NOMO-1 treated with DMSO at 0.1 percent for 48 hours (cell line): ENCODE results near the gene HDAC3.

Experiments
- DNase-seq: peaks from one replicate; lab custom pipeline; 2025; ENCODE audit not compliant: unreplicated experiment; lab: John Stamatoyannopoulos, UW

HDAC3 gene

GRCh38 chr5:141662028-141662427, 25.4 kb upstream of the HDAC3 start:
- no peak for DNase-seq

- DNase-seq = no peak
Observed at GRCh38 chr5:141657937-141658545, 21.4 kb upstream of the HDAC3 start.

- no peak for DNase-seq
Observed at GRCh38 chr5:141657404-141657803, 20.8 kb upstream of the HDAC3 start.

GRCh38 chr5:141656396-141656795, 19.7 kb upstream of the HDAC3 start:
- no peak for DNase-seq

- DNase-seq = no peak
Observed at GRCh38 chr5:141655020-141655419, 18.4 kb upstream of the HDAC3 start.

DNA sequence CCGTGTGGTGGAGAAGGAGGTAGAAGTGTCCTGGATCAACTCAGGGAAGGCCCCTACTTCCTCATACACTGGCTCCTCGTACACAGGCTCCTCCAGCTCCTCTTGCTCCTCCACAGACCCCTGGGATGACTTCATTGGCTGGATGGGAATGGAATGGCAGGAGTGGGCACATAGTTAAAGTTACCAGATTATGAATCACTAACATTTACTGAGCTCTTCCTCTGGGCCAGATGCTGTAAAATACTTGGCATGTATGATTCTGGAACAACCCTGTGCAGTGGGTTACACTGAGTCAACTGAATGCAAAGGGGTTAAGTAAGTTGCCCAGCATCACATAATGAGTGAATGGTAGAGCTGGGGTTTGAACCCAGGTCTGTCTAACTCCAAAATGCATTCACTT, 17.6 kb upstream of the HDAC3 start:
- no peak for DNase-seq

GRCh38 chr5:141651728-141652105, 15.1 kb upstream of the HDAC3 start:
- DNase-seq = no peak

DNA sequence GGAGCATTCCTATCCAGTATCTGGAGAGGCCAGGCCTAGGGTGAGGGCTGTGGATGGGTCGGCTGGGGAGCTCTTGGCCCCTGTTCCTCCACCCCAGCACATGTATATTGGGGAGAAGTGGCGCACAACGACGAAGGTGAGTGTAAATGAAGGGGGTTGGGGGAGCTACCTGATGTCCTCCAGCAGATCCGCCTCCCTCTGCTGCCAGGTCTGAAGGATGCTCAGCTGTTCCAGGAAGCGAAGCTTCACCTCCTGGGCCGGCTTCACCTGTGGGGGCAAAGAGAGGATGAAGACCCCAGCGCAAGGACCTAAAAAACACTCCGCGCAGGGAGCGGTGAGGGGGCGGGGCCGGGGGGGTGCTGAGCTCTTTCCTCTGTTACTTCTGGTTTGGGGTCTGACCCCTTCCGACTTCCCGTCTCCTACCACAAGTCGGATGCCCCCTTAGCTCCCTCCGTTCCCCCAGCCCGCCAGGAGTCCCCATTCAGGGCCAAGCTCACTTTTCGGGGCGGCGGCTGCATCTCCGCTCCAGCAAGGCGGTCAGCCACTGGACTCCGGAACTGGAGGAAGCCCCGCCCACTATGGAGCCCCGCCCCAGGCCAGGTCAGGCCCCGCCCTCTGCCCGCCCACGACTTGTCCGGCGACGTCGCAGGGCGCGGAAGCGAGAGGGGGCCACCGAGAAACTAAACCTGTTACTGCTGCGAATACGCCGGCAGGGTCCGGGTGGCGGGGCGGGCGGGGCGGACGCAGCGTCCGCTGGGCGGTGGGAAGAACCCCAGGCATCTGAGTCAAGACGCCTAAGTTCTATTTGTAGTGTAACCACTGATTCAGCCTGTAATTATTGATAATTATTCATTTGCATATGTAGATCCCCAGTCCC, 14.4 kb upstream of the HDAC3 start, which contains the start of gene FCHSD1:
FCHSD1 (minus strand) TSS at position 568 of the 877 bp plus-strand sequence; CDS start at position 518, 50 bp downstream.
- peak; percentile 79 for DNase-seq

DNA sequence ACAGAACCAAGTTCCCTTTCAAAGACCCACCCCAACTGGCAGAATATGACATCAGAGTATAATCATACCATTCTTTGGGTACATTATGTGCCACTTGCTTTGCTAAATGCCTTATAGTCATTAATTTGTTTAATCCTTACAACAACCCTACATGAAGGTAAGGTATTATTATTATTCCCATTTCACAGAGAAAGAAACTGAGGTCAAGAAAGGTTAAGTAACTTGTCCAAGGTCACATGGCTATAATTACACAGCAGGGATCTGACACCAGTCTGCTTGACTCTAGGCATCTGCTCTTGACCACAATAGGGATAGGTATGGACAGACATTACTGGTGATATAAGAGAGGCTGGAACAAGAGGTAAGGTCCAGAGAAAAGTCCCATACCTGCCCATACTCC, 13.3 kb upstream of the HDAC3 start:
- DNase-seq = no peak

DNA sequence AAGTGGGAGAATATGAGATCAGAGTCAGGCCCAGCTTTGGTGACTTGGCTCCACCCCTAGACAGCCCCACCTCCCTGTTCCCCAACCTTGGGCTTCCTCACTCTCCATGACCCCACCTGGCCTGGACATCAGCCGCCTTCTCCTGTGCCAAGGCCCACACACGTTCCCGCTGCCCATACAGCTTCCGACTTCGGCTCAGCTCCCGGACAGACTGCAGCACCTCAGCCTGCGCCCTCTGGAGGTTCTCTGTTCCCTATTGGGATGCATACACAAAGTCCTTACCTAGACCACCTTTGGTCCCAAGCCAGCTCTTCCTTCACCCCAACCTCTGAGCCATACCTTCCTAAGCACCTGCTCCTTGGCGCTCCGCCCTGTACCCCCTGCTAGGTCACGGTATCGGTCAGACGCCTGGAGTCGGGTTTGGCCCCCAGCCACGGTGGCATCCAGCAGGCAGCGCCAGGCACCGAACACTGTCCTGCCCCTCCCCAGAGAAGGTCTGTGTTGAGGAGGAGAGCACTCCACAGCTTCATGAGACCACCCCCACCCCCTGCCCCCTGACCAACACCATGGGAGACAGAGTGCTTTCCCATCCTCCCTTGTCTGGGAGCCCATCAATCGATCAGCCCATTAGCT, 12.5 kb upstream of the HDAC3 start:
- no peak for DNase-seq

- DNase-seq = no peak
Observed at GRCh38 chr5:141647851-141648250, 11.2 kb upstream of the HDAC3 start.

DNA sequence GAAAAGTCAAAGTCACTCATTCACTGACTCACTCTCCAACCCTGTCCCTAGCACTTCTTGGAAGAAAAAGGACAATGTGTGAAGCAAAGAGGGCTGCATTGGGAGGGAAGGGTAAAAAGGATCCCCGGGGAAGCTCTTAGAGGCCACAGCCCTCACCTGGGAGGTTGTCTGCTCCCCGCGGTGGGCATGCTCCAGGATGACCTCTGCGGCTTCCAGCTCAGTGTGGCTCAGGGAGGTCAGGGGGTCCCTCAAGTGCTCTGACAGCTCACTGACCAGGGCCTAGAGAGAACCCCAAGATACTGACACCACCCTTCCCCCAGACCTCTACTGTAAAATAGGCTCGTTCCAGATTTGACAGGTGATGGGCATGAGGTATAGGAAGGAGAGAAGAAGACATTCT, 10.6 kb upstream of the HDAC3 start:
- DNase-seq = no peak

GRCh38 chr5:141646026-141646425, 9.4 kb upstream of the HDAC3 start:
- no peak for DNase-seq

- DNase-seq = no peak
Observed at GRCh38 chr5:141641634-141642267, 5.1 kb upstream of the HDAC3 start.

- DNase-seq = no peak
Observed at GRCh38 chr5:141640698-141641097, 4.0 kb upstream of the HDAC3 start.

- no peak for DNase-seq
Observed at GRCh38 chr5:141640051-141640415, 3.4 kb upstream of the HDAC3 start.

DNA sequence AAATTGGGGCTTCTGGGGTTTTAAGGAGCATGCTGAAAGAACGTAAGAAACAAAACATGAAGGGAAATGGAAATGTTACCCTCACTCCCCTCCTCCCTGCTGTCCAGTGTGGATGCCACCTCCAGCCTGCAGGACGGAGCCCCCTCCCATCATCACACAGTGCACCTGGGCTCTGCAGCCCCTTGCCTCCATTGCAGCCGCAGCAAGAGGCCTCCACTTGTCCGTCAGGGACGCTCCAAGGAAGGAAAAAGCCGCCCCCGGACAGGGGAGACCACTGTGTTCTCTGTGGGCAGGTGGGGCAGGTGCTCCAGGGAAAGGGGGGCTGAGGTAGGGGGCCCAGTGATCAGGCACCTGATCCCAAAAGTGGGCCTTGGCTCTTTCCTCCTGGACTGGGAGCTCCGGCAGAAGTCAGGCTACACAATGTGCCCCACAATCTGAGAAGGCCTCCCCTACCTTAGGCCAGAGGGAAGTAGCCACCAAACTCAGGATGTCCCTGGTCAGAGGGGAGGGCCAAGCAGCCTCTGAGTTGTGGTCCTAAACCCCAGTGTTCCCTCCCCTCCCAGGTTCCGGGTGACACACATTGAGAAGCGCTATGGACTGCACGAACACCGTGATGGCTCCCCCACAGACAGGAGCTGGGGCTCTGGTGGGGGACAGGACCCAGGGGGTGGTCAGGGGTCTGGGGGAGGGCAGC, 2.9 kb upstream of the HDAC3 start:
- DNase-seq = no peak

- DNase-seq = no peak
Observed at GRCh38 chr5:141638771-141639170, 2.1 kb upstream of the HDAC3 start.

GRCh38 chr5:141637767-141638419, 1.2 kb upstream of the HDAC3 start:
- peak; percentile 68 for DNase-seq

GRCh38 chr5:141637123-141637766, 596 bp upstream of the HDAC3 start:
- DNase-seq = no peak
